A673 (cell line): Measurements from ENCODE around the gene GALNT2.

Experiments used
- CTCF ChIP-seq: fragments of 300-800, 200-600 bp; sonication (generic); conservative IDR thresholded peaks from 2 replicates; pipeline ENCODE4 v1.5.1; 2017; ENCODE audit warnings: low read depth, mild to moderate bottlenecking, antibody characterized with exemption, low read length, moderate library complexity, mixed read lengths
- EZH2 ChIP-seq: fragments of 200-600 bp; sonication (generic); IDR thresholded peaks from 2 replicates; pipeline ENCODE4 v1.6.1; 2017; ENCODE audit warnings: borderline replicate concordance, low read depth, mild to moderate bottlenecking, mixed read lengths, antibody characterized with exemption, low read length; ENCODE audit not compliant: poor library complexity, severe bottlenecking

GRCh38 chr1:230200276-230200675 is 133.2 kb downstream of the GALNT2 start:
- no peak for TF ChIP-seq CTCF
- TF ChIP-seq EZH2: no peak
